ENCODE results near the gene PES1. TPM values are rescaled to one million over a fixed set of nuclear protein-coding genes. Genes with fewer than 3 reads are reported as not detected.
"Not testable (repeated sequence)": the region's sequence is repeated elsewhere in the genome, so short reads cannot be mapped to it uniquely, and the experiment has no call there.

The PES1 gene
- 110 TPM for polyA plus RNA-seq (2012; ENCODE audit: insufficient read depth, insufficient read length)

DNA sequence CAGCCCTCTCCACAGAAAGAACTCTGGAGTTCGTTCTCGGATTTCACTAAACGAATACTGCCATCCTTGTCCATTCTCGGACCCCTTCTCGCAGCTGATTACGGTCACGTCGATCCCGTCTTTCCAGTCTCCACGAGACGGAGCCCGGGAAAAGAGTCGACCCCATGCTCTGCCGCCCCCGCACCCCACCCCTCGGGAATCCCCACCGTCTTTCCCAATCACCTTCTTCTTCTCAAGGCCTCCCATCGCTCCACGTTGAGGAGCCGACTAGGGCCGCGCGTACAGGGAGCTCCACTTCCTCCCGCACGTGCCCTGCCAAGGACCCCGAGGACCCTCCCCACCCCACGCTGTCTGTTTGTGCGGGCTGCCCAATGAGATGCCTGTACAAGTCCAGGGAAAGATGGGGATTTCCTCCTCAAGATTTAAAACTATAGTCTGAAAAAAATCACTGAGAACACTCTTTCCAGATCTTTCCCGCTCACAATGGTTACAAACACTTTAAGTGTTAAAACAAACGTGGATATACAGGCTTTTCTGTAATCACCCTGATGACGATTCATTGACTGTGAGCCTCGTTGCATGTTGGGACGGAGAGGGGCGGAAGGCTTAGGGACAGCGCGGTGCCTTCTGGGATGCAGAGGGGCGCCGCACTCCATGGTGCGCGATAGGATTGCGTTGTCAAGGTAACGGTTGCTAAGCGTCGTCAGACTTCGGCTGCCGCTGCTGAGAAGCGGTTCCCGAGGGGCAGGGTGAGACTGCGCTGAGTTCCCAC is at the start of gene PES1:
Gene PES1, minus strand, starts transcription at position 323 of the 772 bp plus-strand sequence. Its CDS starts 77 bp downstream, at position 246.
- peak; percentile 99 for DNase-seq (ENCODE audit: low read depth, low spot score)
- H3K4me3 ChIP-seq (ENCODE audit: low read length): peak within 1 kb of the TSS; percentile 100

DNA sequence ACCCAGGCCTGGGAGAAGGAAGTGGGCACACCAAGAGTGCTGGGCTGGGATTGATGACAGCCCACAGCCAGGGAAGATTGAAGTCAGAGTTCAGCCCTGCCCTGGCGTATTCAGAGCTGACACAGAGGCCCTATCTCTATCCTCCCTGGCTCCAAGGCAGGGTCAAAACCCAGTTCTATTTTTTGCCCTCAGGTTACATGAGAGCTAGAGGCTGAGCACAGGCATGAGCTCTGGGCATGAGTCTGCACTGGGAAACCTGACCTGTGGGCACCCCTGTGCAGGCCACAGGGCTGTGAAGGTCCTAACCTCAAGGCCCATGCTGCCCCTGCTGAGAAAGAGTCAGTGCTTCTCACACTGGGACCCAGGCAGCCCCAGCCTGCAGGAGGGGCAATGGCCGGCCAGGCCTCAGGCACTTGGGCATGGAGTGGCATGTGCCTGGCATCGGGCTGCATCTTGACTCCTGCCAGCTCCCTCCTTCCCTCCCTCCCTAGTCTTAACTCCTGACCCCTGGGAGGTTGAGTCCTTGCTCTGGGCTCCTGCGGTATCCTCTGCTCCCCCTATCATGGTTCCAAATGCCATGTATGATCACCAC is 49.2 kb upstream of the PES1 start:
- no peak for DNase-seq (ENCODE audit: low read depth, low spot score)
- H3K4me3 ChIP-seq (ENCODE audit: low read length): no peak overlapping the region

- no peak overlapping the region for H3K4me3 ChIP-seq (ENCODE audit: low read length)
- no peak for DNase-seq (ENCODE audit: low read depth, low spot score)
Measured at GRCh38 chr22:30640361-30640760, 48.7 kb upstream of the PES1 start.

DNA sequence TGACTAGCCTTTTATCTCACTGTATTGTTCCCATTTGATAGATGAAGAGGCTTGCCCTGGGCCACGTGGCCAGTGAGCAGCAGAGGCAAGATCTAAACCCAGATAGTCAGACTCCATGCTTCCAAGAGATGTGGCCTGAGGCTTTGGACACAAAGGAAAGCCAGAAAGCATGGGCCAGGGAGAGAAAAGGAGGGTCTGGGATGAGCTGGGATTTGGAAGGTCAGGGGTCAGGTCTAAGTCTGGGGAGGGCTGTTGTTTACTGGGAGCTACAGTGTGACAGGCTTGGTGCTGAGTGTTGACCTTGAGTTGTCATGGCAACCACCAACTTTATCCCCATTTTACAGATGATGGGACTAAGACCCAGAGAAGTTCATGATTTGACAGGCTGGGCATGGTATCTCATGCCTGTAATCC is 46.0 kb upstream of the PES1 start:
- H3K4me3 ChIP-seq (ENCODE audit: low read length): no peak overlapping the region
- no peak for DNase-seq (ENCODE audit: low read depth, low spot score)

DNA sequence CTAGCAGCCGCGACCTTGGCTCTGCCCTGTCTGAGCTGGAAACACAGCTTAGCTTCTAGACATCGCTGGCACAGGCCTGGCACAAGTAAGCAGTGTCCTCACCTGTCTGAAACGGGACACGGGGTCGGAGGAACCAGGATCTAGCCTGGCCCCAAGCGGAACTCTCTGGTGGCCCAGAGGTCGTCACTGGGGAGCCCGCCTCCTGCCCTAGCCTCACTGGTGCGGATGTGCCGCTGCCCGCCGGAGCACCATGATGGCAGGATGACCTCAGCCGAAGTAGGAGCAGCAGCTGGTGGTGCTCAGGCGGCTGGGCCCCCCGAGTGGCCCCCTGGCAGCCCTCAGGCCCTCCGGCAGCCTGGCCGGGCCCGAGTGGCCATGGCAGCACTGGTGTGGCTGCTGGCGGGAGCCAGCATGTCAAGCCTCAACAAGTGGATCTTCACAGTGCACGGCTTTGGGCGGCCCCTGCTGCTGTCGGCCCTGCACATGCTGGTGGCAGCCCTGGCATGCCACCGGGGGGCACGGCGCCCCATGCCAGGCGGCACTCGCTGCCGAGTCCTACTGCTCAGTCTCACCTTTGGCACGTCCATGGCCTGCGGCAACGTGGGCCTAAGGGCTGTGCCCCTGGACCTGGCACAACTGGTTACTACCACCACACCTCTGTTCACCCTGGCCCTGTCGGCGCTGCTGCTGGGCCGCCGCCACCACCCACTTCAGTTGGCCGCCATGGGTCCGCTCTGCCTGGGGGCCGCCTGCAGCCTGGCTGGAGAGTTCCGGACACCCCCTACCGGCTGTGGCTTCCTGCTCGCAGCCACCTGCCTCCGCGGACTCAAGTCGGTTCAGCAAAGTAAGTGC is 44.7 kb upstream of the PES1 start:
- no peak for DNase-seq (ENCODE audit: low read depth, low spot score)
- H3K4me3 ChIP-seq (ENCODE audit: low read length): peak overlapping the region; percentile 47

GRCh38 chr22:30635273-30636225 is 43.8 kb upstream of the PES1 start, which contains the start of gene SLC35E4:
Gene SLC35E4, plus strand, starts transcription at chr22:30635781. Its CDS starts 670 bp downstream, at chr22:30636451.
- peak within 1 kb of the TSS; percentile 47 for H3K4me3 ChIP-seq (ENCODE audit: low read length)
- peak; percentile 71 for DNase-seq (ENCODE audit: low read depth, low spot score)

DNA sequence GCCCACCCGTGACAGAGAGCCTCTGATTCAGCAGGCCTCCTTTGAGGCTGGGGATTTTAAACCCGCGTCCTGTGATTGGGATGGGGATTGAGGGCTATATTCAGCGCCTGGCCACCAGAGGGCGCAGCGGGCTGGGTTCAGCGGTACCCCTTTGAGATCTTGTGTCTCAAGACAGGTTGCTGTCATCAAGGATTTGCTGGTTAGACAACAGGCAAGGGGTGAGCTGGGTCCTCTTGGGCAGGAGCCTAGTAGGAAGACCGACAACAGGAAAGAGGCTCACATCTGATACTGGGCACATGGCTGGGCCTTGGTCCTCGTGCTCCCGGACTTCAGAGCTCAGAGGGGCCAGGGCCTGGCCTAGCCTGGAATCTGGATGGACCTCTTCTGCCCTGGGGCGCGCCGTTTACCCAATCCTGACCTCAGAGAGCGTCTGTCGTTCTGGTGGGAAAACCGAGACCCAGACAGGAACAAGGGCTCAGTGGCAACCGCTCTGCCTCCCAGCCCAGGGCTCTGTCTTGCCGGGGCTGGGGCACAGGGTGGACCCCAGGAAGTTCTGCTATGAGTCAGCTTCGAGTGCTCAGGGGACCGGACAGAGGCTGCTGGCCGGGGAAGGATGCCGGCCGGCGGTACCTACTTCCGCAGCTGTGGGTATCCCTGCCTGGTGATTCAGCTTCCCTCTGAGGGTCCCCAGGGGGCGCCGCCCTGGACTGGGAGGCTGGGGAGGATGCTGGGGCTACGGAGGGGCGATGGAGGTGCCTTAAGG is 42.9 kb upstream of the PES1 start:
- peak overlapping the region; percentile 42 for H3K4me3 ChIP-seq (ENCODE audit: low read length)
- DNase-seq (ENCODE audit: low read depth, low spot score): peak; percentile 82

DNA sequence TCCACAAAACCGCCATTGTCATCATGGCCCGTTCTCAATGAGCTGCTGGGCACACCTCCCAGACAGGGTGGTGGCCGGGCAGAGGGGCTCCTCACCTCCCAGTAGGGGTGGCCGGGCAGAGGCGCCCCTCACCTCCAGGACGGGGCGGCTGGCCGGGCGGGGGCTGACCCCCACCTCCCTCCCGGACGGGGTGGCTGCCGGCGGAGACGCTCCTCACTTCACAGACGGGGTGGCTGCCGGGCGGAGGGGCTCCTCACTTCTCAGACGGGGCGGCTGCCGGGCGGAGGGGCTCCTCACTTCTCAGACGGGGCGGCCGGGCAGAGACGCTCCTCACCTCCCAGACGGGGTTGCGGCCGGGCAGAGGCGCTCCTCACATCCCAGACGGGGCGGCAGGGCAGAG is 39.8 kb upstream of the PES1 start:
- not testable (repeated sequence) for H3K4me3 ChIP-seq (ENCODE audit: low read length); DNase-seq (ENCODE audit: low read depth, low spot score)

- H3K4me3 ChIP-seq (ENCODE audit: low read length): no peak overlapping the region
- no peak for DNase-seq (ENCODE audit: low read depth, low spot score)
Measured at GRCh38 chr22:30628491-30628890, 36.8 kb upstream of the PES1 start.

DNA sequence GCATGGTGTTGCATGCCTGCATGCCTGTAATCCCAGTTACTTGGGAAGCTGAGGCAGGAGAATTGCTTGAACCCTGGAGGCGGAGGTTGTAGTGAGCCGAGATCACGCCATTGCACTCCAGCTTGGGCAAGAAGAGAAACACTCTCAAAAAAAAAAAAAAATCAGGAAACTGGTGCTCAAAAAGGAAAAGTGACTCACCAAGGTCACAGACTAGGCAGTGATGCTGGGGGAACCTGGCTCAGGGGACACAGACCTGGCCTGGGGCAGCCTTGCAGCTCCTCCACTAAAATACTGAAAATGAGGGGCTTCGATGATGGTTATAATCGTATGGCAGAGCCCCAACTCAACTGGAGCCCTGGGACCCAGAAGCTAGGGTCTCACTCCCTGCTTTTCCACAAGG is 35.8 kb upstream of the PES1 start:
- no peak overlapping the region for H3K4me3 ChIP-seq (ENCODE audit: low read length)
- DNase-seq (ENCODE audit: low read depth, low spot score): no peak

DNA sequence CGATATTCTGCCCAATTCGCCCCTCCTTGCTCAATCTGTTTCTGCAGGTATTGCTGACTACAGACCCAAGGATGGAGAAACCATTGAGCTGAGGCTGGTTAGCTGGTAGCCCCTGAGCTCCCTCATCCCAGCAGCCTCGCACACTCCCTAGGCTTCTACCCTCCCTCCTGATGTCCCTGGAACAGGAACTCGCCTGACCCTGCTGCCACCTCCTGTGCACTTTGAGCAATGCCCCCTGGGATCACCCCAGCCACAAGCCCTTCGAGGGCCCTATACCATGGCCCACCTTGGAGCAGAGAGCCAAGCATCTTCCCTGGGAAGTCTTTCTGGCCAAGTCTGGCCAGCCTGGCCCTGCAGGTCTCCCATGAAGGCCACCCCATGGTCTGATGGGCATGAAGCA is 34.7 kb upstream of the PES1 start:
- DNase-seq (ENCODE audit: low read depth, low spot score): no peak
- no peak overlapping the region for H3K4me3 ChIP-seq (ENCODE audit: low read length)

DNA sequence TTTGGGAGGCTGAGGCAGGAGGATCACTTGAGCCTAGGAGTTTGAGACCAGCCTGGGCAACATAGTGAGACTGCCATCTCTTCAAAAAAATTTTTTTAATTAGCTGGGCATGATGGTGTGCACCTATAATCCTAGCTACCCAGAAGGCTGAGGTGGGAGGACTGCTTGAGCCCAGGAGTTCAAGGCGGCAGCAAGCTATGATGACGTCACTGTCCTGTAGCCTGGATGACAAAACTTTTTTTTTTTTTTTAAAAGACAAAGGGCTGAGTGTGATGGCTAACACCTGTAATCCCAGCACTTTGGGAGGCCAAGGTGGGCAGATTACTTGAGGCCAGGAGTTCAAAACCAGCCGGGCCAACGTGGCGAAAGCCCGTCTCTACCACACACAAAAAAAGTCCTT is 28.2 kb upstream of the PES1 start:
- DNase-seq (ENCODE audit: low read depth, low spot score); H3K4me3 ChIP-seq (ENCODE audit: low read length): not testable (repeated sequence)

- DNase-seq (ENCODE audit: low read depth, low spot score): no peak
- H3K4me3 ChIP-seq (ENCODE audit: low read length): no peak overlapping the region
Measured at GRCh38 chr22:30617819-30618218, 26.1 kb upstream of the PES1 start.

- no peak overlapping the region for H3K4me3 ChIP-seq (ENCODE audit: low read length)
- no peak for DNase-seq (ENCODE audit: low read depth, low spot score)
Measured at GRCh38 chr22:30615543-30615954, 23.8 kb upstream of the PES1 start.

DNA sequence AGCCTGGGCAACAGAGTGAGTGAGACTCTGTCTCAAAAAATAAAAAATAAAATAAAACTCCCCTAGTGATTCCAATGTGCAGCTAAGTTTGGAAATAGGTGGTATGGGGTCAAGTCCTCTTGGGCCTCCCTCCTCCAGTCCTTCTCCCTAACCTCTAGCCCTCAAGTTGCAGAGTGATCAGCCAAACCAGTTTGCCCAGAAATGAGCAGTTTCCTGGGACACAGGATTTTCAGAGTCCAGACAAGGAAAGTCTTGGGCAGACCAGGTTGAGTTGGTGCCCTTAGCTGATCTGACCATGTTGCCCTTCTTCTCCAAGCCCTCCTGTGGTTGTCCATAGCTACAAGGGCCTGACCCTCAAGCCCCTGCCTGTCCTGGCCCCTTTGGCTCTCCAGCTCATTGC is 23.2 kb upstream of the PES1 start:
- no peak overlapping the region for H3K4me3 ChIP-seq (ENCODE audit: low read length)
- DNase-seq (ENCODE audit: low read depth, low spot score): no peak

DNA sequence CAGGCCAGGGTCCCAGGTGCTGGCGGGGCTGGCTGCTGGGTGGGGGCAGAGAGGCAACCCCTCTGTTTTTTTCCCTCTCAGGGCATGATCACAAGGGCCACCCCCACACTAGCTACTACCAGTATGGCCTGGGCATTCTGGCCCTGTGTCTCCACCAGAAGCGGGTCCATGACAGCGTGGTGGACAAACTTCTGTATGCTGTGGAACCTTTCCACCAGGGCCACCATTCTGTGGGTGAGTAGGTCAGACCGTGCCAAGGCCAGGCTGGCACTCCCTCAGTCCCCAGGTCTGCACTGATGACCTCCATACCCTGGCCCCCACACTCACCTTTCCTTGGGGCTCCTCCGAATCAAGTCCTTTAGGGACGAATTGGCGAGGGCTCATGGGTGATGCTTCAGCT is 22.6 kb upstream of the PES1 start:
- no peak overlapping the region for H3K4me3 ChIP-seq (ENCODE audit: low read length)
- DNase-seq (ENCODE audit: low read depth, low spot score): no peak

DNA sequence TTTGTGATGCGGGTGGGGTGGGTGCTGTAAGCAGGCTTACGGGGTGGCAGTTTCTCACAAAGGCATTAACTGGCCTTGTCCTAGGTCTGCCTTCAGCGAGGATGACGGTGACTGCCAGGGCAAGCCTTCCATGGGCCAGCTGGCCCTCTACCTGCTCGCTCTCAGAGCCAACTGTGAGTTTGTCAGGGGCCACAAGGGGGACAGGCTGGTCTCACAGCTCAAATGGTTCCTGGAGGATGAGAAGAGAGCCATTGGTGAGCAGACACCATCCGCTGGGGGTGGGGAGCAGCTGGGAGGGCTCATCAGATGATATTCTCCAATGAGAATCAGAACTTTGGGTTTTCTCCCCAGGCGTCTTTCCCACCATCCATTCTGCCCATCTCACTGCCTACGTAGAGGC is 21.1 kb upstream of the PES1 start:
- H3K4me3 ChIP-seq (ENCODE audit: low read length): no peak overlapping the region
- DNase-seq (ENCODE audit: low read depth, low spot score): no peak

DNA sequence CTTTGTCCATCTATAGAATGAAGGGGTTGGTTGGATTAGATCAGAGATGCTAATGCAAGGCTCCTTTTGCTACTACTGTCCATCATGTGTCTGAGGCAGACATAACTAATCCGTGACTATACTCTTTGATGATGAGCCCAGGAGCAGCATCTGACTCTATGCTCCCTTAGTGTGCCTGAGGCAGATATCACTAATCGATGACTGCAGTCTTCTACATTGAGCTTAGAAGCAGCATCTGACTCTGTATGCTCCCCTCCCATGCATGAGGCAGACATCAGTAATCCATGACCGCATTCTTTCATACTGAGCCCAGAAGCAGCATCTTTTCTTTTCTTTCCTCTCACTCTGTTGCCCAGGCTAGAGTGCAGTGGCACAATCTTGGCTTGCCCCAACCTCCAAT is 19.5 kb upstream of the PES1 start:
- no peak overlapping the region for H3K4me3 ChIP-seq (ENCODE audit: low read length)
- no peak for DNase-seq (ENCODE audit: low read depth, low spot score)
